K562 (cell line): ENCODE data around the gene CACNA1E. TPM values are rescaled to one million over a fixed set of nuclear protein-coding genes. Genes with fewer than 3 reads are reported as not detected.

ENCODE experiments used
- ATAC-seq: fragments of 200-7000 bp; cut with Tn5 transposase; 3 replicates; pipeline ENCODE4 v1.9.1; 2020; ENCODE audit warnings: moderate library complexity
- BruUV-seq: library from RNA; stranded (reverse); fragments of 400-500 nt; replicated peaks from 2 replicates; lab custom pipeline; 2021; lab: Mats Ljungman, UMichigan
- CTCF ChIA-PET: fragments of 300-600 bp; formaldehyde crosslinking; extraction: SDS; loops from one replicate; lab custom pipeline; 2021; ENCODE audit warnings: low intra/inter-chr PET ratio; lab: Yijun Ruan, JAX
- POLR2A ChIA-PET: fragments of 300-600, 350-650 bp; sonication (Branson Sonifier 250); formaldehyde crosslinking; extraction: SDS; loops from one replicate; lab custom pipeline; 2021; ENCODE audit warnings: antibody characterized with exemption, inconsistent platforms; lab: Yijun Ruan, JAX
- DNase-seq, 4 experiments: peaks; one replicate each; pipeline versions ENCODE4 v3.0.0 to v3.0.0-alpha.2; 2011 to 2018; ENCODE audit warnings: low spot score in 3 of 4, mixed read lengths in 3 of 4; ENCODE audit errors: extremely low read depth in 1 of 4
- FAIRE-seq: peaks from 2 replicates; lab custom pipeline; 2011; peaks lifted over from hg19 to GRCh38; lab: Jason Lieb, UNC
- H2AFZ ChIP-seq: 2 replicates; pipeline ENCODE4 v1.6.0; 2011; ENCODE audit warnings: low read depth, low read length, control low read depth, inconsistent platforms
- H3K27ac ChIP-seq: fragments of 200-600 bp; 3 replicates; pipeline ENCODE4 v1.8.0; 2011; ENCODE audit warnings: low read depth, mild to moderate bottlenecking, control low read depth, inconsistent platforms, low read length, moderate library complexity, mixed read lengths; ENCODE audit errors: extremely low read depth
- H3K27me3 ChIP-seq, 2 experiments: fragments of 300-600 bp in 1 of 2; 2 replicates in 1 of 2; 3 replicates in 1 of 2; pipeline versions ENCODE4 v1.6.0 to v1.8.0; 2011; ENCODE audit warnings: inconsistent platforms in 2 of 2, low read length in 2 of 2, mild to moderate bottlenecking in 1 of 2, mixed read lengths in 1 of 2, moderate library complexity in 1 of 2; ENCODE audit not compliant: control insufficient read depth in 2 of 2, insufficient read depth in 2 of 2
- H3K36me3 ChIP-seq: fragments of 300-600 bp; 3 replicates; pipeline ENCODE4 v1.8.0; 2011; ENCODE audit warnings: mild to moderate bottlenecking, low read length, inconsistent platforms; ENCODE audit not compliant: control insufficient read depth, insufficient read depth
- H3K4me1 ChIP-seq, 2 experiments: fragments of 200-600 bp in 1 of 2; replicated peaks in 1 of 2; 2 replicates in 1 of 2; 3 replicates in 1 of 2; pipeline versions ENCODE4 v1.5.1 to v1.8.0; 2011; ENCODE audit warnings: inconsistent platforms in 2 of 2, low read length in 2 of 2, mild to moderate bottlenecking in 1 of 2, mixed read lengths in 1 of 2, moderate library complexity in 1 of 2; ENCODE audit not compliant: control insufficient read depth in 2 of 2, insufficient read depth in 2 of 2
- H3K4me2 ChIP-seq: 2 replicates; pipeline ENCODE4 v1.6.1; 2011; ENCODE audit warnings: low read length, control low read depth, inconsistent platforms, mixed read lengths; ENCODE audit not compliant: insufficient read depth
- H3K4me3 ChIP-seq: fragments of 200-600 bp; sonication (generic), shearing (Covaris generic); 2 replicates; pipeline ENCODE4 v1.5.1; 2016; ENCODE audit warnings: control low read depth, inconsistent platforms
- H3K79me2 ChIP-seq: fragments of 200-600 bp; 3 replicates; pipeline ENCODE4 v1.8.0; 2011; ENCODE audit warnings: low read length, inconsistent platforms; ENCODE audit not compliant: control insufficient read depth, insufficient read depth
- H3K9ac ChIP-seq, 2 experiments: 2 replicates each; pipeline versions ENCODE4 v1.6.0 to v1.6.1; 2011; ENCODE audit warnings: low read depth in 2 of 2, low read length in 2 of 2, control low read depth in 1 of 2, inconsistent platforms in 1 of 2, mild to moderate bottlenecking in 1 of 2, mixed read lengths in 1 of 2; ENCODE audit not compliant: insufficient read depth in 1 of 2
- H3K9me1 ChIP-seq: one replicate; pipeline ENCODE4 v1.6.0; 2011; ENCODE audit warnings: inconsistent platforms, mild to moderate bottlenecking, low read length, moderate library complexity; ENCODE audit not compliant: control insufficient read depth, insufficient read depth
- H3K9me3 ChIP-seq: replicated peaks from 2 replicates; pipeline ENCODE4 v1.5.1; 2011; ENCODE audit warnings: low read depth, low read length, inconsistent platforms; ENCODE audit not compliant: control insufficient read depth, insufficient read depth
- H4K20me1 ChIP-seq: replicated peaks from 2 replicates; pipeline ENCODE4 v1.6.1; 2011; ENCODE audit warnings: low read length, inconsistent platforms, mixed read lengths; ENCODE audit not compliant: control insufficient read depth, insufficient read depth
- ARID3A ChIP-seq: IDR thresholded peaks from 2 replicates; pipeline ENCODE4 v1.6.1; 2012; ENCODE audit warnings: low read depth, low read length, improper control_type of control experiment, borderline replicate concordance
- DMBX1 ChIP-seq: fragments of 250-450 bp; sonication (Bioruptor Pico); IDR thresholded peaks from 2 replicates; pipeline ENCODE4 v1.8.0; 2022; ENCODE audit warnings: inconsistent platforms, mild to moderate bottlenecking, moderate library complexity, borderline replicate concordance
- HDAC3 ChIP-seq: fragments of 450-650 bp; IDR thresholded peaks from 2 replicates; pipeline ENCODE4 v1.6.1; 2018; ENCODE audit warnings: borderline replicate concordance, mild to moderate bottlenecking, moderate library complexity; ENCODE audit not compliant: partially characterized antibody
- RBBP5 ChIP-seq: fragments of 200-600 bp; sonication (generic); IDR thresholded peaks from 2 replicates; pipeline ENCODE4 v1.6.1; 2012; ENCODE audit warnings: borderline replicate concordance, mild to moderate bottlenecking, low read length, control low read depth, inconsistent platforms; ENCODE audit not compliant: insufficient read depth, poor library complexity, severe bottlenecking
- SIRT6 ChIP-seq: IDR thresholded peaks from one replicate; pipeline ENCODE4 v1.6.1; 2012; ENCODE audit warnings: low read depth, mild to moderate bottlenecking, control low read depth, inconsistent platforms, low read length, moderate library complexity
- TFAP4 ChIP-seq: sonication (generic); formaldehyde crosslinking; IDR thresholded peaks from 2 replicates; pipeline ENCODE4 v1.8.0; 2022; ENCODE audit warnings: missing genetic modification reagents, mild to moderate bottlenecking, moderate library complexity, borderline replicate concordance
- WGBS: fragments of 100-300 bp; shearing (Covaris generic); methylation state at CpG from one replicate; pipeline ENCODE4 v1.1.6; 2016; ENCODE audit warnings: low coverage, mixed read lengths; ENCODE audit not compliant: insufficient coverage; ENCODE audit errors: missing lambda C conversion rate; 5-methylcytosine and 5-hydroxymethylcytosine counted together
- in situ Hi-C: fragments of 300-500 bp; cut with MboI; formaldehyde crosslinking; loops from 4 replicates; pipeline ENCODE4 v1.15.0; 2018; ENCODE audit warnings: inconsistent platforms, mixed read lengths
- intact Hi-C: fragments of 100-400 bp; cut with micrococcal nuclease; formaldehyde crosslinking; loops from 2 replicates; pipeline ENCODE4 v1.14.2; 2022
- polyA plus RNA-seq, 8 experiments: library from polyadenylated mRNA; depleted of rRNA in 4 of 8; stranded (reverse) in 5 of 8; unstranded in 3 of 8; fragments of >200 nt; fragmentation: Nextera tagmentation in 2 of 8; fragmentation: Illumina TruSeq in 1 of 8; extraction: Ambion mirVana in 2 of 8; extraction: Trizol in 1 of 8; gene quantifications; 2 replicates each; pipeline versions ENCODE4 v1.2.1 to v1.2.3, GENCODE V29; 2011 to 2014; ENCODE audit warnings: inconsistent platforms in 1 of 8, missing spikeins in 1 of 8
- total RNA-seq, 7 experiments: library from RNA; depleted of rRNA in 6 of 7; stranded (reverse); fragments of >200 nt in 6 of 7; fragmentation: Illumina TruSeq in 2 of 7; extraction: Trizol in 2 of 7; gene quantifications; 2 replicates each; pipeline versions ENCODE4 v1.2.1 to v1.2.3, GENCODE V29; 2011 to 2021; ENCODE audit warnings: low replicate concordance in 1 of 7

Gene CACNA1E
- total and polyA plus RNA-seq, 9 of the 15 experiments (the other 6 are each of a cell fraction or from before 2014, with no cell fraction given): under 0.01 to 0.04 TPM; not detected in 7

DNA sequence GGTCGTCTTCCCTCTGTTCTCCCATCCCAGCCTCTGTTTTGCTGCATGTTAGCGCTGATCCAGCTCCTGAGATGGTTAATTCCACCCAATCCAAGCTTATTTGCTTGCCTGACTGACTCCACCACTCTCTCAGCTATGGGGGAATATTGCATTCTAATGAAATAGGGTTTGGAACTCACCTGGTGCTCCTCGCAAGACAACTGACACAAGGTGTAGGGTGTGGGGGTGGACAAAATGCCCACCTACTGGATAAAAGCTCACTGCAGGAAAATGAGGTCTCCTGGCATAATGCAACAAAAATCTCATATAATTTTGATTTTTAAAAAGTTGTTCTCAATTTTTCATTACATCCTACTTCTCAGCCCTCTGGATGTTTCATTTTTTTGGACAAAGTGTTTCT is 319.1 kb downstream of the CACNA1E start:
- 0% methylated on average over 3 of the region's 3 CpGs for WGBS
- H3K9me3 ChIP-seq: no peaks in the 10 kb centered on the region
- H3K36me3 ChIP-seq: no peaks in the 10 kb centered on the region
- H3K79me2 ChIP-seq: no peaks in the 10 kb centered on the region
- in situ Hi-C loops (no loop called here), intact Hi-C loops (no loop called here)
- POLR2A ChIA-PET: no interaction called here
- TF ChIP-seq DMBX1 (CRISPR knock-in tag): no peak
- TF ChIP-seq SIRT6: no peak
- no peak for TF ChIP-seq TFAP4
- no peak for TF ChIP-seq HDAC3
- no peak for TF ChIP-seq RBBP5
- no peak for TF ChIP-seq ARID3A
- no peak overlapping the region for H3K27ac ChIP-seq
- CTCF ChIA-PET: no interaction called here
- no peaks in the 10 kb centered on the region for H4K20me1 ChIP-seq
- BruUV-seq: no TSS peak
- FAIRE-seq (no peak), ATAC-seq (no peak), DNase-seq (no peak)
- H2AFZ ChIP-seq: no peak overlapping the region
- peaks cover 0 to 5% of the 10 kb centered on the region in 2 experiments; a peak in 1 of 5 replicates for H3K4me1 ChIP-seq
- H3K9ac ChIP-seq: no peak overlapping the region
- H3K9me1 ChIP-seq: no peaks in the 10 kb centered on the region
- H3K4me2 ChIP-seq: no peak overlapping the region
- H3K4me3 ChIP-seq: no peak overlapping the region
- peaks cover 13 to 35% of the 10 kb centered on the region in 2 experiments; a peak in 4 of 5 replicates for H3K27me3 ChIP-seq
